Measurements from ENCODE around the gene ADCY10. TPM values are rescaled to one million over a fixed set of nuclear protein-coding genes. Genes with fewer than 3 reads are reported as not detected.

Gene ADCY10
- total RNA-seq, 2 experiments from 2014 or later, result 0.15 TPM; not detected in 1

DNA sequence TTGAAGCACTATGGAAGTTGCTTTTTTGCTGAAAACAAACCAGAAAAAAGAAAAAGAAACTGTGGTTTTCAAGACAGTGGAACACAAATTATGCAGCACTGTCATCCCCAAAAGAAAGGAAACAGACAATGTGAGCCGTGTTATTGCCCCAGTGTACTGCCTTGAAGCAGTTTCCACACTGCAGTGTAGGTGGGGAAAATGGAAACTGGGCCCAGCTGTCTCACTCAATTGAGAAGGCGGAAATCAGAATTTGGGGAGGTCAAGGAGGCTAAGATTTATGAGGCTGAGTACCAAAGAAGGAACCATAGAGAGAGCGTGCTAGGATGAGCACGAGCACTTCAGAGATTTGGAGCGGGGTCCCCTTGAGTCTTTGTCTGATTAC, 136.7 kb downstream of the ADCY10 start:
- intact Hi-C loops (cut with micrococcal nuclease; ENCODE audit: unreplicated experiment), result no loop called here
- Histone ChIP-seq H3K4me2 (ENCODE audit: low read length) (no peak overlapping the region), H3K79me2 (ENCODE audit: insufficient read depth, low read depth, low read length) (no peaks in the 10 kb centered on the region), H3K36me3 (ENCODE audit: insufficient read depth, low read length) (peaks cover 71% of the 10 kb centered on the region), H3K4me3 (ENCODE audit: low read depth, low read length, poor library complexity, severe bottlenecking) (no peak overlapping the region), H4K20me1 (ENCODE audit: insufficient read depth, low read length) (no peaks in the 10 kb centered on the region), H3K9me3 (ENCODE audit: low read length) (no peaks in the 10 kb centered on the region), H3K9me2 (ENCODE audit: insufficient read depth, low read length) (no peaks in the 10 kb centered on the region), H3K27ac (ENCODE audit: low read depth, low read length, poor library complexity, severe bottlenecking) (no peak overlapping the region), H3K4me1 (ENCODE audit: insufficient read depth, low read length, poor library complexity, severe bottlenecking) (no peaks in the 10 kb centered on the region), H2AFZ (ENCODE audit: low read length) (no peak overlapping the region)
- DNase-seq (ENCODE audit: low spot score), result no peak
- BruUV-seq (replicated peaks), result no TSS peak
- ChIA-PET POLR2A (no interaction called here), CTCF (ENCODE audit: unreplicated experiment) (no interaction called here)
- no peak for TF ChIP-seq EZH2phosphoT487 (IDR thresholded peaks at IDR 0.05; ENCODE audit: borderline replicate concordance, low read depth, low read length)
- TF ChIP-seq, protein P1, sequence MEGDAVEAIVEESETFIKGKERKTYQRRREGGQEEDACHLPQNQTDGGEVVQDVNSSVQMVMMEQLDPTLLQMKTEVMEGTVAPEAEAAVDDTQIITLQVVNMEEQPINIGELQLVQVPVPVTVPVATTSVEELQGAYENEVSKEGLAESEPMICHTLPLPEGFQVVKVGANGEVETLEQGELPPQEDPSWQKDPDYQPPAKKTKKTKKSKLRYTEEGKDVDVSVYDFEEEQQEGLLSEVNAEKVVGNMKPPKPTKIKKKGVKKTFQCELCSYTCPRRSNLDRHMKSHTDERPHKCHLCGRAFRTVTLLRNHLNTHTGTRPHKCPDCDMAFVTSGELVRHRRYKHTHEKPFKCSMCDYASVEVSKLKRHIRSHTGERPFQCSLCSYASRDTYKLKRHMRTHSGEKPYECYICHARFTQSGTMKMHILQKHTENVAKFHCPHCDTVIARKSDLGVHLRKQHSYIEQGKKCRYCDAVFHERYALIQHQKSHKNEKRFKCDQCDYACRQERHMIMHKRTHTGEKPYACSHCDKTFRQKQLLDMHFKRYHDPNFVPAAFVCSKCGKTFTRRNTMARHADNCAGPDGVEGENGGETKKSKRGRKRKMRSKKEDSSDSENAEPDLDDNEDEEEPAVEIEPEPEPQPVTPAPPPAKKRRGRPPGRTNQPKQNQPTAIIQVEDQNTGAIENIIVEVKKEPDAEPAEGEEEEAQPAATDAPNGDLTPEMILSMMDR (conservative IDR thresholded peaks at IDR 0.05; ENCODE audit: low read length), result no peak

DNA sequence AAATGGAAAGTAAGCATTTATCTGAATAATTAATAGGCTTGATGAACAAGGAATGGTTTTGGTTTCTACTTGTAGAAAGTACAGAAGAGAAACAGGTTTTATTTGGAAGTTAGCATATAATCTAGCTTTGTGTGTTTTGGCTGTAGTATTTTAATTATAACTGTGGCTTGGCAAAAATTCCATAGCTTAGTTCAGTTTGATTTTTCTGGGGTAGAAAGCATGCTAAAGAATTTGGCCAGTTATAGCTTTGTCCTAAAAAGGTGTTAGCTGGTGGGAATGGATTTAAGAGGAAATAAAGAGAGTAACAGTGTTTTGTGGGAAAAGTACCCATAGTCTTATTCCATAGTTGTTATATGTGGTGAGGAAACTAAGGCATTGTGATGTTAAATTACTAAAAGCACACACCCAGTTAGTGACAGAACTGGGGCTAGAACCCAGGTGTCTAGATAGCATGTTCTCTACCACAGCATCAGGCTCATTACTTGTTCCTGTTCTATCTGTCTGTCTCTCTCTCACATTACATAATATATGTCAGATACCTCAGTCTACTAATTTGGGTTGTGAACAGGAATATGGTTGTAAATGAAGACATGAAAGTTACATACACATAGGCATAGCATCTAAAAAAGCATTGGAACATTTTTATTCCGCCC, 137.2 kb downstream of the ADCY10 start:
- Histone ChIP-seq H3K4me1 (ENCODE audit: insufficient read depth, low read length, poor library complexity, severe bottlenecking) (no peaks in the 10 kb centered on the region), H4K20me1 (ENCODE audit: insufficient read depth, low read length) (no peaks in the 10 kb centered on the region), H3K4me3 (ENCODE audit: low read depth, low read length, poor library complexity, severe bottlenecking) (no peak overlapping the region), H3K4me2 (ENCODE audit: low read length) (no peak overlapping the region), H3K27ac (ENCODE audit: low read depth, low read length, poor library complexity, severe bottlenecking) (no peak overlapping the region), H3K36me3 (ENCODE audit: insufficient read depth, low read length) (peaks cover 76% of the 10 kb centered on the region), H3K9me3 (ENCODE audit: low read length) (no peaks in the 10 kb centered on the region), H3K9me2 (ENCODE audit: insufficient read depth, low read length) (no peaks in the 10 kb centered on the region), H2AFZ (ENCODE audit: low read length) (no peak overlapping the region), H3K79me2 (ENCODE audit: insufficient read depth, low read depth, low read length) (no peaks in the 10 kb centered on the region)
- no TSS peak for BruUV-seq (replicated peaks)
- ChIA-PET CTCF (ENCODE audit: unreplicated experiment) (no interaction called here), POLR2A (no interaction called here)
- intact Hi-C loops (cut with micrococcal nuclease; ENCODE audit: unreplicated experiment), result no loop called here
- no peak for DNase-seq (ENCODE audit: low spot score)
- TF ChIP-seq, protein P1 (conservative IDR thresholded peaks at IDR 0.05; ENCODE audit: low read length), result no peak
- no peak for TF ChIP-seq EZH2phosphoT487 (IDR thresholded peaks at IDR 0.05; ENCODE audit: borderline replicate concordance, low read depth, low read length)

DNA sequence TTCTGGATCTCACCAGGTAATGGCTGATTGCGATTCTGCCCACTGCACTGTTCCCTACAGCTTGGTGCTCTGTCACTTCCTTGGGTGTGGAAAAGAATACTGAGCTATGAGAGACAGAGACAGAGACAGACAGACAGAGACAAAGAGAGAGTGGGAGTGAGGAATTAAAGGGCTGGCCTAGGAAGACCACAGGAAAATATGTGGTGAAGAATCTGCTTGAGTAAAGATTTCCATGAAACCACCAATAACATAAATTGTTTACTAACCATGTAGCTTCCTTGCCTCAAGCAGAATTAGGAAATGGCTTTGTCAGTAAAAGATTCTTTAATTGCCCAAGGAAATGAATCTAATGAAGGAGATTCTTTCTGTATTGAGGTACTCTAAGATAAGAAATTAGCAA, 137.8 kb downstream of the ADCY10 start:
- Histone ChIP-seq H3K79me2 (ENCODE audit: insufficient read depth, low read depth, low read length) (no peaks in the 10 kb centered on the region), H3K9me2 (ENCODE audit: insufficient read depth, low read length) (no peaks in the 10 kb centered on the region), H4K20me1 (ENCODE audit: insufficient read depth, low read length) (no peaks in the 10 kb centered on the region), H3K4me1 (ENCODE audit: insufficient read depth, low read length, poor library complexity, severe bottlenecking) (no peaks in the 10 kb centered on the region), H3K4me2 (ENCODE audit: low read length) (no peak overlapping the region), H2AFZ (ENCODE audit: low read length) (no peak overlapping the region), H3K27ac (ENCODE audit: low read depth, low read length, poor library complexity, severe bottlenecking) (no peak overlapping the region), H3K36me3 (ENCODE audit: insufficient read depth, low read length) (peaks cover 79% of the 10 kb centered on the region), H3K9me3 (ENCODE audit: low read length) (no peaks in the 10 kb centered on the region), H3K4me3 (ENCODE audit: low read depth, low read length, poor library complexity, severe bottlenecking) (no peak overlapping the region)
- POLR2A ChIA-PET, result interaction anchor here (0.9 kb wide), 1 partner anchor 13 kb away, joined by 3 read pairs; no protein-coding TSS in a partner anchor
- CTCF ChIA-PET (ENCODE audit: unreplicated experiment), result no interaction called here
- BruUV-seq (replicated peaks), result no TSS peak
- no peak for DNase-seq (ENCODE audit: low spot score)
- intact Hi-C loops (cut with micrococcal nuclease; ENCODE audit: unreplicated experiment), result no loop called here
- no peak for TF ChIP-seq EZH2phosphoT487 (IDR thresholded peaks at IDR 0.05; ENCODE audit: borderline replicate concordance, low read depth, low read length)
- TF ChIP-seq, protein P1 (conservative IDR thresholded peaks at IDR 0.05; ENCODE audit: low read length), result no peak
